ENCODE measurements around the gene CCDC71.

GRCh38 chr3:49165771-49166751 lies at the start of gene CCDC71:
- TF ChIP-seq CTCF (IDR thresholded peaks at IDR 0.05) (no peak), POLR2A (IDR thresholded peaks at IDR 0.05) (peak; percentile 16)

Measured in prostate gland (tissue), 2 donors.